Fibroblast of skin of scalp (primary cell): ENCODE measurements around the gene CACNA2D3.
A peak's percentile ranks its signal among the peaks of the same experiment; 100 is the strongest.

Experiments
- DNase-seq: peaks from one replicate; pipeline ENCODE4 v3.0.0-alpha.2; 2013

CACNA2D3 gene

GRCh38 chr3:54344601-54345231, 222.4 kb downstream of the CACNA2D3 start:
- no peak for DNase-seq

GRCh38 chr3:54345847-54346375, 223.6 kb downstream of the CACNA2D3 start:
- no peak for DNase-seq

DNA sequence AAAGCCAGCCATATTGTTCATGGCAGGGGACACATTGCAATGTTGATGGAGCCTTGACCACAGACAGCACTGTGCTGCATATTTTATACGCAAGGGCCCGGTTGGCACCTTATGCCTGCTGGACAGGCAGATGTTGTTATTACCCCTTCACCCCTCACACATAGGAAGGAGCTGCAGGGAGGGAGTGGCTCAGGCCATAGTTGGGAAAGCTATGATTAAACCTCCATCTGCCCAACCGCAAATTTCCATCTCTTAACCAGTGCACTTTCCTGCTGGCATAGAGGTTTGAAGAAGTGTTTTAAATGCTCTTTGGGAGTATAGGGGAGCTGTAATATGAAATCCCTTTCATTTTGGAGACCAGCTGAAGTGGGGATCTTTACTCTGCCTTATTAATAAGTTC, 224.7 kb downstream of the CACNA2D3 start:
- DNase-seq = no peak

DNA sequence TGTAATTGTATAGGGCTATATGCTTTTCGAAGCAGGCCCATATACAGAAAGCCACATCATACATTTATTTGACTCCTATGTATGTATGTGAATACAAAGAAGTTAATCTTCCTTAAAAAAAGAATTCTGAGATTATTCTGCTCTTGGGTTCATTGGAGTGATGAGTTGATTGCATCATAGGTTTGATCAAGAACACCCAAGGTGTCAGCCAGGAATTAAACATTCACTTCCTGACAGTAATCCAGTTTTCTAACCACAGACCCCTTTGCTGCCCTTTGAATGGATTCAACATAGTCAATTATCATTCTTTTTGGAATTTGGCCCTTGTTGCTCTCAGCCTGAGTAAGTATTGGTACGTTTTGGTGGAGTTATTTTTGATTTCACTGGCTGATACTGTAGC, 225.6 kb downstream of the CACNA2D3 start:
- no peak for DNase-seq

DNA sequence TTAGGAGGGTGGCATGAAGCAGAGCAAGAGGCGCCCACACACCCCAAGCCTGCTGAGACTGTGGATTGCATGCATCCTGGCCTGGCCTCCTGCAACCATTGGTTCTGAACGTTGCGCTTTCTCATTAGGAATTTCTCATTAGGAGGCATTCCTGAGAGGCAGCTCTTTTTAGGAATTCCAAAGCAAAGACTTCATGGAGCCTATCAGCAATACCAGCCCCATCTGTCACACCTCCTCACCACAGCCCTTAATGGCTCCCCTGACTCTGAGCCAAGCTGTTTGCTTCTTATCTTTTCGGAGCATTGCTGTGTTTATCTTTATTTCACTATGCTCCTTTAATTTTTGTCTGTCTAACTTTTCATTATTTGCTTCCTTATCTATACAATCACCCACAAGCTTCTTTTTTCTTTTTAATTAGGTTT, 226.9 kb downstream of the CACNA2D3 start:
- DNase-seq = no peak

DNA sequence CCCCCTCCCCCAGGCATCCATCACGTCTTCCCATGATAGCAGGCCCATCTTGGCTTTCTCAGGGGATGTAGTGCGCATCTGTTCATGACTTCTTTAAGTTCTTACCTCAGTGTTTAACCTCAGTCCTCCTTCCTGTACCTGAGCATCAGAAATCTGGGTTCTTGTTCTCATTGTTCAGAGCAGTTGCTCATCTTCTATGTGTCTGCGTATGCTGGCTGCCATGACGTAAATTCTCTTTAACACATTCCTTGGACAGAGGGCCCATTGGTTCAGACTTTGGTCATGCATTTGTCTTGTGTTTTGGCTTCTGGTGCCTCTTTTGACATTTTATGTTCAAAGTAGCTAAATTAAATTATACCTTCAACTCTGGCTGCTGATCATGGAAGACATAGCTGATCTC, 227.3 kb downstream of the CACNA2D3 start:
- no peak for DNase-seq

DNA sequence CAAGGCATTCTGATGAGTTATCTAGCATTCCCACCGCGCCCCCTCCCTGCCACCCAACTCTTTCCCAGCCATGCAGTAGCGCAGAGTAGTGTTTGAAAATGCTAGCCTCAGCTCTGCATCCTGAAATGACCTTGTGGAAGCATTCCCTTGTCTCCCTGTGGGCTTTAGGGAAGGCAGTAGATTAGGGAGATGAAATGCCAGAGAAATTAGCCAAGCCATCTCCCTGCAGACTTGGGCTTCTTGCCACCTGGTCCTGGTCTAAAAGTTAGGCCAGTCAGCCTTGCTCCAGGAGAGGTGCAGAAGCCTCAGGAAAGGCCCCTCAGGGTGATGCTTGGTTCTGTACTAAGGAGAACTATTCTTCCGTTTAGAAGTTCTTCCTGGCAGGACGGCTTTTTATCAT, 231.2 kb downstream of the CACNA2D3 start:
- peak; percentile 11 for DNase-seq

- DNase-seq = peak; percentile 7
Observed at GRCh38 chr3:54353946-54354345, 231.6 kb downstream of the CACNA2D3 start.

DNA sequence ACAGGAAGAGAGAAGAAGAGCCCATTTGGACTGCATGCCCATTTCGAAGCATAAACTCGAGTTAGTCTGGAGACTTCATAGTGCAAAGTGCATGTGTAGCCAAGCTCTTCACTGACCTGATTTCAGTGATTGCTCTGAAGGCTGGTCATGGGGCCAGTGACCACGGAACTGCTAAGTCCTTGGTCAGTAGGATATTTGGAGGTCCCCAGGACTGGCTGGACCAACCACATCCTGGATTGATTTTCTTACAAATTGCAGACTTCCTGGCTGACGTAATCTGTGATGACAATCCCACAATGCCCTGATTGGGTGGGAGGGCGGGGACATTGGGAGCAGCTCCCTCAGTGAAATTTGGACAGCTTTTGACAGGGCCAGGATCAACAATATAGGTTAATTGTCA, 233.4 kb downstream of the CACNA2D3 start:
- no peak for DNase-seq

DNA sequence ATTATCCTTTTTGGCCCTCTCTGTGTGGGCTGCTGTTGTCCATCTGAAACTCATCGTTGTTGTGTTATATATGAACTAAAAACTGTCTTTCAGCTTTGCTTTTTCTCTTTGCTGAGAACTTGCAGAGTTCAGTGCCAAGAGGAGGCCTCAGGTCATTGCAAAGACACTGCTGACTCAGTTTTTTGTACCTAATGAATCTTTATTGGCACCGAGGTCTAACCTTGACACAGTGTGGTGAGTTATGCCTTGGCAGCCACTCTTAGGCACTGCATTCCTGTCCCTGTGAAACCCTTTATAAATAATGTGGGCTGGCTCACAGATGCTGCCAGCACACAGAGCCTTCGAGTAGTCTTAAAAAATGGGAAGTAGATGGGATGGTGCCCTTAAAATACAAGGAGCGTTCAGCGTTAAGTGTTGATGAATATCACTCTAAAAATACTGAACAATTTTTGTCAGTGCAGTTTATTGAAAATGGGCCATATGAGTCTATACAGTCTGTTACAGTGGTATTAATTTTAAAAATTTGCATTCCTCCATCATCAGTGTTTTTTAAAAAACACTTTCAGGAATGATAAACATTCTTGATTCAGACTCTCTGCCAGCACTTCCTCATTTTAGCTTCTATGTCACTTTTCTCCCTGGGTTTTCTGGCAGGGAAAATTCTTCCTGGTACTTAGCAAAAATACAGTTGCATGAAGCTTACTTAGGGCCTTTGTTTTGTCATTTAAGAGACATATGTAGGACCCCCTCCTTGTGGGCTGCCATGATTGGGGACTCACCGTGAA, 234.1 kb downstream of the CACNA2D3 start:
- DNase-seq = peak; percentile 5

- no peak for DNase-seq
Observed at GRCh38 chr3:54357301-54357700, 234.9 kb downstream of the CACNA2D3 start.

DNA sequence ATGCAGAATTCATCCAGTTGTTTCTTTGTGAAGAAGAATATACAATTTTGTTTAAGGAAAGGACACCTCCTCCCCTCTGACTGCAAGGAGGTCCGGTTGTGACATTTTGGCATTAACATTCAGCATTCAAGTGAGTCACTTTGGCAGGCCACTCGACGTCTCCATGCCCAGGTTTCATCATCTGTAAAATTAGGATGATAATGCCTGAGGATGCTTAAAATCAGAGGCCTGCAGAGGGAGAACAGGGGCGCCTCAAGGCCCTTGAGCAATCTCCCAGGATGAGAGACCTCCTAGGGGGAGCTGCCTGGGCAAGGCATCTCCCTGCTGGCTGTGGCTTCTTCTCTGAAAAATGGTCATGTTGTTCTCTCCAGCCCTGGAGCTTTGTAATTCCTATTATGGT, 236.0 kb downstream of the CACNA2D3 start:
- DNase-seq = no peak

DNA sequence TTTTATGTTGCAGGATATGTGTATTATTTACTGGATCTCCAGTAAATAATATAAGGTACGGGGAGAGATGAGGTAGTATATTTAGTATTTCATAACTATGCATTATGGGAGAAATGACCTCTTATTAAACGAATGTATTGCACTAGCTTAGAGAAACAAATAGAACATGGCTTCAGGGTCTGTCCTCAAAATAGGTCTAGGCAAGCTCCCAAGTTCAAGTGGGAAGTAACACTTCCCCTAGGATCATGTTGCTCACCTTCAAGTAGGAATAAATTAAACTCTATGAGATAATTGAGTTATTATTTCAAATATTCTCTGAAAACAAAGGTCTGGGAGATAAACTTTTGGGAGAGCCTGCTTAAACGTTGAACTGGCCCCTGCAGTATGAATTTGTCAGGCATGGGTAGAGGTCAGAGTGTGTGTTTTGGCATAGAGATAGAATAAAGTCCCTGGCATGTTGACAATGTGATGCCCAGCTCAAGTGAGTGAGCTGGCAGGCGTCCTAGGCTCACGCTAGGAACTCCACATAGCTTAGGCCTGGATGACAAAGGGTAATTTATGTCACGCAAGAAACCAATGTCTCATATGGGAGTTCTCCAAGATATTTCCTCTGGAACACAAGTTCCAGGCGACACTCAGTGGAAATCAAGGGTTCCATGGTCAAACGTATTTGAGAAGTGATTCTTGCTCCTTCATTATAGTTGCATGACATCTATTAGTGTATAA, 236.8 kb downstream of the CACNA2D3 start:
- no peak for DNase-seq

DNA sequence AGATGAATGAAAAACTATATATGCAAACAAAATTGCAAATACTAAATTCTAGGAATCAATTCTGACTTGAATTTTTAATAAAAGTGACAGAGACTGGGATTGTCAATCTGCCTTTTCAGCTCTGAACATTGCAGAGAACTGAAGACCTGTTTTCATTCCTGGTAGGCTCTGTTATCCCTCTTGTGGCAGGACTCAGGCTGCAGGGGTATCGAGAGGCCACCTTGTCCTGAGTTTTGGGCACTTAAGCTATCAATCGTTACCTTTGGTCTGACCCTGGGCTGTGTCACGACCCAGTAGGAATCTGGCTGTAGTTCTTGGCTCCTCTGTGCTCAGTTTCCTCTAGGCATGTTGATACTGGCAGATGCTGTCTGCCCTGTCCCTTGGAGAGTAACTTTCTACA, 238.0 kb downstream of the CACNA2D3 start:
- no peak for DNase-seq

DNA sequence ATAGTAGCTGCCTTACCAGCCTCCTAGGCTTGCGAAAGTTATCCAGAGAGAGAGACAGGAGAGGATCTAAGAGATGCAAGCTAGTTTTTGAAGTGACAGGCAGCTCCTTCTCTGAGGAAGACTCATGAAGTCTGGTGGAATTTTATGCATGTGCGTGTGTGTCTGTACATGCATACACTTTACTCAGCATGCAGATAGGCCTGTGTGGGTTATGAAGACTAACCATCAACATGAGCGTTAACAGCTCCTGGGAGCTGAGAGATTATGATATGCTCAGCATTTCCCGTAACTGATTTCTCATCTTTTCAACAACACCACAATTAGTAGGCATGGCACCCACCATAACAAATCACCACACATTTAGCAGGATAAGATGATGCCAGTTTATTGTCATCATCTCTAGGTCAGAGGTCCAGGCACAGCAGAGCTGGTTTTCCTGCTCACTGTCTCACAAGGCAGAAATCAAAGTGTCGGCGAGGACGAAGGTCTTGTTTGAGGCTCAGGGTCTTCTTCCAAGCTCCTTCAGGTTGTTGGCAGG, 239.5 kb downstream of the CACNA2D3 start:
- no peak for DNase-seq

- no peak for DNase-seq
Observed at GRCh38 chr3:54366007-54366750, 243.8 kb downstream of the CACNA2D3 start.

DNA sequence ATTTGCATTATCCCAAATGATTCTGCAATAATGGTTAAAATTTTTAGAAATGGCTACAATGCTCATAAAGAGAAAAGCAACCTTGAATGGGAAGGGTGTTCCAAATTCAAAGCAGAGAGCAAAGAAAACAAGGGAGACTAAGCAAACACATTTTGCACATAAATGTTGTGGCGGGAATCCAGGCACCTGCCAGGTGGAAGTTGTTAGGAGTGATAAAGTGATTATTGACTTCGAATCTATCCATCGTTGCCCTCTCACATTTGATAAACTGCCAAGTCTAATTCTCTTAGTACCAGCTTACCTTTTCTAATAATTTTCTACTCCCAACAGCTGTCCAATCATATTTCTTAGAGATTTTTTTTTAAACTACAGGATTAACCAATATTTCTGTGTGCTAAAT, 244.5 kb downstream of the CACNA2D3 start:
- DNase-seq = no peak

- DNase-seq = no peak
Observed at GRCh38 chr3:54372232-54372631, 249.9 kb downstream of the CACNA2D3 start.

DNA sequence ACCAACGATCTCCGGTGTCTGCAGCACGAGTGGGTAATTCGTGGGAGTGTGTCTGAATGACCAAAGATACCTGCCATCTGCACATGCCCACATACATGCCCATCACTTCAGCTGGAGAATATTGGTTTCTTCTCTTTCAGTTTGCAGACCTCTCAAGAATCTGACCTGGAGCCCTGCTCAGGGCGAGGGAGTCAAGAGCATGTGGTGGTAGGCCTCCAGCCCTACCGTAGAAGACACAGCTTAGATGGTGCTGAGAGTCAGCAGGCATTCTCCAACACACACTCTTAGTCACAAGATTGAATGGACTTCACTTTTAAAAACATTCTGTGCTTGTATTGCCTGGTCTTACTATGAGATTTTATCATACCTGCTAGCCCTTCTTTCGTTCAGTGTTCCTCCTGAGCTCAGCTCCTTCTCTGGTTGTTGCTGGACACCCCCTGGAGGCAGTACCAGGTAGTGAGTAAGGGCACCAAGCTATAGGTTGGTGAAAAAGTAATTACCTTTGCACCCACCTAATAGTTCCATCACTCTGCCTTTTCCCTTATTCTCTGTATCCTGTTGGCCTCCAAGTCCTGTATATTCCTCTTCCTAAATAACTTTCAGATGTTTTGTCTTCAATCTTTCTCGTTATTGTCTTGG, 252.0 kb downstream of the CACNA2D3 start:
- DNase-seq = no peak

GRCh38 chr3:54376142-54376807, 253.9 kb downstream of the CACNA2D3 start:
- no peak for DNase-seq

- DNase-seq = no peak
Observed at GRCh38 chr3:54376939-54377578, 254.7 kb downstream of the CACNA2D3 start.
